Hepatocyte (in vitro differentiated cells): ENCODE results near the gene SP8. TPM values are rescaled to one million over a fixed set of nuclear protein-coding genes. Genes with fewer than 3 reads are reported as not detected.

Experiments
- DNase-seq: peaks from one replicate; pipeline ENCODE4 v3.0.0-alpha.2; 2016; ENCODE audit warnings: low spot score
- H2AFZ ChIP-seq: fragments of 200-600 bp; sonication (generic); 2 replicates; pipeline ENCODE4 v1.6.0; 2016; ENCODE audit warnings: antibody characterized with exemption, mild to moderate bottlenecking
- H3K27ac ChIP-seq: fragments of 200-600 bp; sonication (generic); 2 replicates; pipeline ENCODE4 v1.5.1; 2016; ENCODE audit warnings: mild to moderate bottlenecking
- H3K27me3 ChIP-seq: fragments of 200-600 bp; sonication (generic); 2 replicates; pipeline ENCODE4 v1.6.1; 2016
- H3K36me3 ChIP-seq: fragments of 200-600 bp; sonication (generic); replicated peaks from 2 replicates; pipeline ENCODE4 v1.5.1; 2016; ENCODE audit warnings: low read depth; ENCODE audit not compliant: insufficient read depth
- H3K4me1 ChIP-seq: fragments of 200-600 bp; sonication (generic); 2 replicates; pipeline ENCODE4 v1.5.1; 2016; ENCODE audit warnings: mild to moderate bottlenecking, moderate library complexity; ENCODE audit not compliant: insufficient read depth
- H3K4me2 ChIP-seq: fragments of 200-600 bp; sonication (generic); 2 replicates; pipeline ENCODE4 v1.6.0; 2016
- H3K4me3 ChIP-seq: fragments of 200-600 bp; sonication (generic); 2 replicates; pipeline ENCODE4 v1.5.1; 2016; ENCODE audit warnings: mild to moderate bottlenecking
- H3K79me2 ChIP-seq: fragments of 200-600 bp; sonication (generic); 2 replicates; pipeline ENCODE4 v1.6.0; 2017; ENCODE audit warnings: mild to moderate bottlenecking
- H3K9me2 ChIP-seq: fragments of 200-600 bp; sonication (generic); replicated peaks from 2 replicates; pipeline ENCODE4 v1.6.0; 2017; ENCODE audit warnings: mild to moderate bottlenecking; ENCODE audit not compliant: insufficient read depth
- H3K9me3 ChIP-seq: fragments of 200-600 bp; sonication (generic); 2 replicates; pipeline ENCODE4 v1.5.1; 2016; ENCODE audit warnings: low read depth, mild to moderate bottlenecking
- H4K20me1 ChIP-seq: fragments of 200-600 bp; sonication (generic); 2 replicates; pipeline ENCODE4 v1.6.0; 2016; ENCODE audit warnings: mild to moderate bottlenecking; ENCODE audit not compliant: insufficient read depth, poor library complexity, severe bottlenecking
- EZH2 ChIP-seq: fragments of 200-600 bp; sonication (generic); IDR thresholded peaks from 2 replicates; pipeline ENCODE4 v1.6.1; 2016; ENCODE audit warnings: antibody characterized with exemption, mild to moderate bottlenecking, borderline replicate concordance
- EZH2phosphoT487 ChIP-seq: fragments of 200-600 bp; sonication (generic); IDR thresholded peaks from one replicate; pipeline ENCODE4 v1.6.1; 2018; ENCODE audit warnings: antibody characterized with exemption, mild to moderate bottlenecking, low read depth, moderate library complexity; ENCODE audit not compliant: unreplicated experiment, severe bottlenecking
- WGBS: methylation state at CpG from one replicate; pipeline ENCODE4 v1.1.6; 2016; ENCODE audit warnings: low lambda C conversion rate; ENCODE audit errors: missing lambda C conversion rate; 5-methylcytosine and 5-hydroxymethylcytosine counted together
- polyA plus RNA-seq: library from polyadenylated mRNA; unstranded; fragments of >200 nt; fragmentation: Nextera tagmentation; extraction: Ambion mirVana; gene quantifications from 2 replicates; pipeline ENCODE4 v1.2.1, GENCODE V29; 2016
- total RNA-seq: library from RNA; depleted of rRNA; stranded (reverse); fragments of >200 nt; gene quantifications from 2 replicates; pipeline ENCODE4 v1.2.3, GENCODE V29; 2014
- TF ChIP-seq, protein P1 (sequence below): fragments of 200-600 bp; sonication (generic); IDR thresholded peaks from 2 replicates; pipeline ENCODE4 v1.5.1; 2016; ENCODE audit warnings: antibody characterized with exemption, mild to moderate bottlenecking; ENCODE audit not compliant: poor library complexity

SP8 gene
- total and polyA plus RNA-seq, 2 experiments from 2014 or later = 0.04 to 1.0 TPM

DNA sequence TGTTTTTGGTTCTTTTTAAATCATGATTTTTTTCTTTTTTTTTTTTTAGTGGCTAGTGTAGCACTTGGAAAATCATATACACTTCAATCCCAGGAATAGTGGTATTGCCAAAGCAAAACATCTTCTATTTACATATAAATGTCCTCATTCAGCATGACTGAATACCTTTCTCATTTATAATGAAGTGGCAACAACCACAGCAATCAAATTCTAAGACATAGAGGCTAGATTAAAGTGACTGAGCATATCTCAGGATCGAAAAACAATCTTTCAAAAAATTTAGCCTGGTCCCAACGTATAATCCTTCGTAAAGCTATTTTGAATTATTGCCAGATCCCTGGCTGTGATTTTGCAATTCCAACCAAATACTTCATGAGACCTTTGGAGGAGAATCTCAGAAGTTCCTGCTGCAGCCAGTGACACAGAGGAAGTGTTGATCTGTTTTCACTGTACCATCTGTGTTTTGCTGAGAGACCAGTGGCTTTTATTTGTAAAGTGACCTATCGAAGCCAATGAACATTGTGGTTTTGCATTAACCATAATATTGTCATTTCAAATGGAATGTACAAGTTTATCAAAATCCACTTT is 29.8 kb upstream of the SP8 start:
- Histone ChIP-seq H2AFZ (no peak overlapping the region), H3K4me2 (no peak overlapping the region), H3K79me2 (no peaks in the 10 kb centered on the region), H3K4me3 (no peak overlapping the region), H3K9me3 (no peaks in the 10 kb centered on the region), H4K20me1 (no peaks in the 10 kb centered on the region), H3K36me3 (no peaks in the 10 kb centered on the region), H3K9me2 (no peaks in the 10 kb centered on the region), H3K27ac (no peak overlapping the region), H3K4me1 (no peaks in the 10 kb centered on the region), H3K27me3 (no peaks in the 10 kb centered on the region)
- DNase-seq = no peak
- WGBS = 46% methylated on average over 4 of the region's 4 CpGs
- TF ChIP-seq EZH2phosphoT487 (no peak), EZH2 (no peak)
- TF ChIP-seq, protein P1, sequence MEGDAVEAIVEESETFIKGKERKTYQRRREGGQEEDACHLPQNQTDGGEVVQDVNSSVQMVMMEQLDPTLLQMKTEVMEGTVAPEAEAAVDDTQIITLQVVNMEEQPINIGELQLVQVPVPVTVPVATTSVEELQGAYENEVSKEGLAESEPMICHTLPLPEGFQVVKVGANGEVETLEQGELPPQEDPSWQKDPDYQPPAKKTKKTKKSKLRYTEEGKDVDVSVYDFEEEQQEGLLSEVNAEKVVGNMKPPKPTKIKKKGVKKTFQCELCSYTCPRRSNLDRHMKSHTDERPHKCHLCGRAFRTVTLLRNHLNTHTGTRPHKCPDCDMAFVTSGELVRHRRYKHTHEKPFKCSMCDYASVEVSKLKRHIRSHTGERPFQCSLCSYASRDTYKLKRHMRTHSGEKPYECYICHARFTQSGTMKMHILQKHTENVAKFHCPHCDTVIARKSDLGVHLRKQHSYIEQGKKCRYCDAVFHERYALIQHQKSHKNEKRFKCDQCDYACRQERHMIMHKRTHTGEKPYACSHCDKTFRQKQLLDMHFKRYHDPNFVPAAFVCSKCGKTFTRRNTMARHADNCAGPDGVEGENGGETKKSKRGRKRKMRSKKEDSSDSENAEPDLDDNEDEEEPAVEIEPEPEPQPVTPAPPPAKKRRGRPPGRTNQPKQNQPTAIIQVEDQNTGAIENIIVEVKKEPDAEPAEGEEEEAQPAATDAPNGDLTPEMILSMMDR = no peak

DNA sequence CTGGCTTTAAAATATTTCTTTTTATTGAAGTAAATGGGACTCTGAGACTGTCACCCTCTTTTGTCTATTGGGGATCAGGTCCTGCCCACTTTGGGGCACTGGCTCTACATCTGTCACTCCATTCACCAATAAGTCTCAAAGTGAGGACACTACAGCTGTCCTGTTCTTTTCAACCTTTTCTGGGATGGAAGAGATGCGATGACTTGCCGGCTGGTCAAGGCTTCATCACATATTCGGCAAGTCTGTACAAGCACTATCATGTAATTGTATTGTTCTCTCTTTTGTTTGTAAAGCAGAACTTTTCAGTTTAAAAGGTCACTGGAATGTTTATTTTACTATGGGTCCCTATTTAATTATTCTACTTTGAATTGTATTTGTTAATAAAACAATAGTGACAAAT is 17.7 kb upstream of the SP8 start:
- WGBS = 72% methylated on average over 3 of the region's 3 CpGs
- no peaks in the 10 kb centered on the region for H3K4me1 ChIP-seq

DNA sequence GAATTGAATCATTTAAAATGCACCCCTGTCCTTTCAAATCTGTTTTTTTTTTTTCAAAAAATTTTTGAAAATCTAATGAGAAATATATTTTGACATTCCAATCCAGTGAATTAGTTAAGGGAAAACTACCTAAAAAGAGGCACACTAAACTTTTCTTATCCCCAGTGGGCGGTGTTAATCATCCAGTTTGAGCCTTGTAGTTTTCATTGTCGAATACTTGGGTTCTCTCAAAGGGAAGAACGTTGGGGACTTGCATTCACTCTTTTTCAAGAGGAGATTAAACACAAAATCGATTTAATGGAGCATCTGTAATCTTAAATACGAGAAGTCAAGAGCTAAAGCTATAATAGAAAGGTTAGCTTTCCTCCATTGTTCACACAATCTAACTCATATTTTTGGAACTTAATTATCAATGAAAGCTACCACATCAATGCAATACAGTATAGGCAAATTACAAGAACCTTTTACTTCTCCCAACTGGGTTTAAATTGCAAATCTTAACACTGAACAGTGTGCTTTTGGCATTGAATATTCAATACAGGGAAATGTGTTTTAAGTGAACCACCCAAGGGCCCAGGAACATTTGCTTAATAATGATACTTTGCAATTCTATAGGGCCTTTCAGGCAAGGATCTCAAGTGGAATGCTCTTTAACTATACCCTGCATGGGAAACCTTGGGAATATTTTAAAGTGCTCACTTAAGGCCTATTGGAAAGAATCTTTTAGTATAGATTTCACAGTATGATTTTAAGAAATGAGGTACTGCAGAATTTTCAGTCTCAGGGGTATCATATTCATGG is 13.1 kb upstream of the SP8 start:
- no peaks in the 10 kb centered on the region for H3K9me2 ChIP-seq
- H4K20me1 ChIP-seq = no peaks in the 10 kb centered on the region
- no peaks in the 10 kb centered on the region for H3K9me3 ChIP-seq
- H3K4me1 ChIP-seq = no peaks in the 10 kb centered on the region
- no peak overlapping the region for H2AFZ ChIP-seq
- DNase-seq = no peak
- H3K79me2 ChIP-seq = no peaks in the 10 kb centered on the region
- no peak overlapping the region for H3K4me2 ChIP-seq
- TF ChIP-seq EZH2phosphoT487 (no peak), EZH2 (no peak)
- TF ChIP-seq, protein P1 = no peak
- no peak overlapping the region for H3K4me3 ChIP-seq
- no peak overlapping the region for H3K27ac ChIP-seq
- peaks cover 65% of the 10 kb centered on the region for H3K27me3 ChIP-seq
- WGBS = 24% methylated on average over 5 of the region's 5 CpGs
- no peaks in the 10 kb centered on the region for H3K36me3 ChIP-seq

More for the DNA sequence above, 17.7 kb upstream of the SP8 start:
- Histone ChIP-seq H2AFZ (no peak overlapping the region), H3K4me3 (no peak overlapping the region), H3K27ac (no peak overlapping the region), H3K9me2 (no peaks in the 10 kb centered on the region), H3K4me2 (no peak overlapping the region), H3K9me3 (no peaks in the 10 kb centered on the region), H3K36me3 (no peaks in the 10 kb centered on the region), H4K20me1 (no peaks in the 10 kb centered on the region), H3K27me3 (peaks cover 23% of the 10 kb centered on the region), H3K79me2 (no peaks in the 10 kb centered on the region)
- TF ChIP-seq EZH2 = no peak
- no peak for TF ChIP-seq EZH2phosphoT487
- TF ChIP-seq, protein P1 = no peak
- DNase-seq = no peak
